MM.1S (cell line): ENCODE measurements around the gene L3MBTL4.

Experiments used
- DNase-seq: peaks from one replicate; pipeline ENCODE4 v3.0.0-alpha.2; 2015
- H2AFZ ChIP-seq: fragments of 300-600 bp; sonication (generic); 2 replicates; pipeline ENCODE4 v1.6.0; 2016; ENCODE audit warnings: antibody characterized with exemption, low read length
- H3F3A ChIP-seq: fragments of 300-600 bp; sonication (generic); 2 replicates; pipeline ENCODE4 v1.6.1; 2016; ENCODE audit warnings: mild to moderate bottlenecking, antibody characterized with exemption, low read length, moderate library complexity, mixed read lengths; ENCODE audit not compliant: insufficient read depth
- H3K27ac ChIP-seq: fragments of 300-600 bp; sonication (generic); 2 replicates; pipeline ENCODE4 v1.5.1; 2016; ENCODE audit warnings: mild to moderate bottlenecking, low read length
- H3K27me3 ChIP-seq: fragments of 300-600 bp; sonication (generic); replicated peaks from 2 replicates; pipeline ENCODE4 v1.6.0; 2016; ENCODE audit warnings: low read length; ENCODE audit not compliant: insufficient read depth
- H3K36me3 ChIP-seq: fragments of 300-600 bp; sonication (generic); replicated peaks from 2 replicates; pipeline ENCODE4 v1.6.1; 2016; ENCODE audit warnings: mild to moderate bottlenecking, low read length, mixed read lengths; ENCODE audit not compliant: insufficient read depth
- H3K4me1 ChIP-seq: fragments of 300-600 bp; sonication (generic); 2 replicates; pipeline ENCODE4 v1.6.1; 2016; ENCODE audit warnings: low read length, mixed read lengths
- H3K4me2 ChIP-seq: fragments of 300-600 bp; sonication (generic); 2 replicates; pipeline ENCODE4 v1.6.0; 2016; ENCODE audit warnings: low read depth, low read length
- H3K4me3 ChIP-seq: fragments of 300-600 bp; sonication (generic); 2 replicates; pipeline ENCODE4 v1.5.1; 2016; ENCODE audit warnings: low read length, mixed read lengths
- H3K79me2 ChIP-seq: fragments of 300-600 bp; sonication (generic); 2 replicates; pipeline ENCODE4 v1.6.1; 2016; ENCODE audit warnings: mixed run types, low read length, mixed read lengths
- H3K9ac ChIP-seq: fragments of 300-600 bp; sonication (generic); 2 replicates; pipeline ENCODE4 v1.6.1; 2016; ENCODE audit warnings: low read length, mixed read lengths
- H3K9me2 ChIP-seq: fragments of 300-600 bp; sonication (generic); replicated peaks from 2 replicates; pipeline ENCODE4 v1.6.1; 2016; ENCODE audit warnings: mild to moderate bottlenecking, low read length, mixed read lengths; ENCODE audit not compliant: insufficient read depth
- H3K9me3 ChIP-seq: fragments of 300-600 bp; sonication (generic); replicated peaks from 2 replicates; pipeline ENCODE4 v1.6.1; 2016; ENCODE audit warnings: mild to moderate bottlenecking, low read length, mixed read lengths; ENCODE audit not compliant: insufficient read depth
- H4K20me1 ChIP-seq: fragments of 300-600 bp; sonication (generic); 2 replicates; pipeline ENCODE4 v1.6.1; 2016; ENCODE audit warnings: mild to moderate bottlenecking, low read length, moderate library complexity, mixed read lengths; ENCODE audit not compliant: insufficient read depth
- EZH2 ChIP-seq: fragments of 300-600 bp; sonication (generic); optimal IDR thresholded peaks from 2 replicates; pipeline ENCODE3; 2017; ENCODE audit warnings: low read depth, mild to moderate bottlenecking, antibody characterized with exemption, low read length, mixed read lengths
- EZH2phosphoT487 ChIP-seq: fragments of 300-600 bp; sonication (generic); IDR thresholded peaks from 2 replicates; pipeline ENCODE4 v1.6.1; 2018; ENCODE audit warnings: antibody characterized with exemption, low read length
- TF ChIP-seq, protein P1 (sequence below): fragments of 300-600 bp; sonication (generic); IDR thresholded peaks from 2 replicates; pipeline ENCODE4 v1.5.1; 2016; ENCODE audit warnings: antibody characterized with exemption, low read length, mixed read lengths

L3MBTL4 gene

GRCh38 chr18:5951515-5952091 lies 463.1 kb downstream of the L3MBTL4 start:
- no peak overlapping the region for H3K4me3 ChIP-seq
- no peaks in the 10 kb centered on the region for H3K27me3 ChIP-seq
- H3K4me2 ChIP-seq = no peak overlapping the region
- no peaks in the 10 kb centered on the region for H4K20me1 ChIP-seq
- H3K9me2 ChIP-seq = no peaks in the 10 kb centered on the region
- no peaks in the 10 kb centered on the region for H3F3A ChIP-seq
- no peaks in the 10 kb centered on the region for H3K36me3 ChIP-seq
- DNase-seq = peak; percentile 36
- H2AFZ ChIP-seq = no peak overlapping the region
- no peak for TF ChIP-seq EZH2
- TF ChIP-seq, protein P1, sequence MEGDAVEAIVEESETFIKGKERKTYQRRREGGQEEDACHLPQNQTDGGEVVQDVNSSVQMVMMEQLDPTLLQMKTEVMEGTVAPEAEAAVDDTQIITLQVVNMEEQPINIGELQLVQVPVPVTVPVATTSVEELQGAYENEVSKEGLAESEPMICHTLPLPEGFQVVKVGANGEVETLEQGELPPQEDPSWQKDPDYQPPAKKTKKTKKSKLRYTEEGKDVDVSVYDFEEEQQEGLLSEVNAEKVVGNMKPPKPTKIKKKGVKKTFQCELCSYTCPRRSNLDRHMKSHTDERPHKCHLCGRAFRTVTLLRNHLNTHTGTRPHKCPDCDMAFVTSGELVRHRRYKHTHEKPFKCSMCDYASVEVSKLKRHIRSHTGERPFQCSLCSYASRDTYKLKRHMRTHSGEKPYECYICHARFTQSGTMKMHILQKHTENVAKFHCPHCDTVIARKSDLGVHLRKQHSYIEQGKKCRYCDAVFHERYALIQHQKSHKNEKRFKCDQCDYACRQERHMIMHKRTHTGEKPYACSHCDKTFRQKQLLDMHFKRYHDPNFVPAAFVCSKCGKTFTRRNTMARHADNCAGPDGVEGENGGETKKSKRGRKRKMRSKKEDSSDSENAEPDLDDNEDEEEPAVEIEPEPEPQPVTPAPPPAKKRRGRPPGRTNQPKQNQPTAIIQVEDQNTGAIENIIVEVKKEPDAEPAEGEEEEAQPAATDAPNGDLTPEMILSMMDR = no peak
- TF ChIP-seq EZH2phosphoT487 = no peak
- H3K9me3 ChIP-seq = no peaks in the 10 kb centered on the region
- H3K27ac ChIP-seq = no peak overlapping the region
- H3K79me2 ChIP-seq = no peaks in the 10 kb centered on the region
- H3K4me1 ChIP-seq = no peaks in the 10 kb centered on the region
- no peak overlapping the region for H3K9ac ChIP-seq

GRCh38 chr18:5948781-5949180 lies 465.9 kb downstream of the L3MBTL4 start:
- no peaks in the 10 kb centered on the region for H4K20me1 ChIP-seq
- no peak overlapping the region for H3K4me3 ChIP-seq
- no peak overlapping the region for H3K9ac ChIP-seq
- no peaks in the 10 kb centered on the region for H3K9me2 ChIP-seq
- TF ChIP-seq, protein P1 = no peak
- TF ChIP-seq EZH2 = no peak
- TF ChIP-seq EZH2phosphoT487 = no peak
- no peak for DNase-seq
- H2AFZ ChIP-seq = no peak overlapping the region
- no peak overlapping the region for H3K4me2 ChIP-seq
- H3F3A ChIP-seq = no peaks in the 10 kb centered on the region
- H3K4me1 ChIP-seq = no peaks in the 10 kb centered on the region
- no peaks in the 10 kb centered on the region for H3K36me3 ChIP-seq
- H3K27ac ChIP-seq = no peak overlapping the region
- H3K9me3 ChIP-seq = no peaks in the 10 kb centered on the region
- H3K27me3 ChIP-seq = no peaks in the 10 kb centered on the region
- no peaks in the 10 kb centered on the region for H3K79me2 ChIP-seq

- H3F3A ChIP-seq = no peaks in the 10 kb centered on the region
- no peaks in the 10 kb centered on the region for H3K4me1 ChIP-seq
- no peaks in the 10 kb centered on the region for H3K9me3 ChIP-seq
- no peak overlapping the region for H3K4me3 ChIP-seq
- no peak overlapping the region for H3K27ac ChIP-seq
- no peaks in the 10 kb centered on the region for H4K20me1 ChIP-seq
- no peak overlapping the region for H3K9ac ChIP-seq
- TF ChIP-seq, protein P1 = no peak
- TF ChIP-seq EZH2phosphoT487 = no peak
- no peak for TF ChIP-seq EZH2
- H3K9me2 ChIP-seq = no peaks in the 10 kb centered on the region
- DNase-seq = no peak
- H3K4me2 ChIP-seq = no peak overlapping the region
- no peaks in the 10 kb centered on the region for H3K79me2 ChIP-seq
- no peaks in the 10 kb centered on the region for H3K27me3 ChIP-seq
- no peaks in the 10 kb centered on the region for H3K36me3 ChIP-seq
- H2AFZ ChIP-seq = no peak overlapping the region
Observed at GRCh38 chr18:5948237-5948636, 466.5 kb downstream of the L3MBTL4 start.
